ENCODE measurements around the gene SARDH. TPM values are rescaled to one million over a fixed set of nuclear protein-coding genes. Genes with fewer than 3 reads are reported as not detected.

SARDH gene
- total and polyA plus RNA-seq, 2 of the 13 experiments (the other 11 are each of a cell fraction or from before 2014, with no cell fraction given), result 11.6 to 34.9 TPM

DNA sequence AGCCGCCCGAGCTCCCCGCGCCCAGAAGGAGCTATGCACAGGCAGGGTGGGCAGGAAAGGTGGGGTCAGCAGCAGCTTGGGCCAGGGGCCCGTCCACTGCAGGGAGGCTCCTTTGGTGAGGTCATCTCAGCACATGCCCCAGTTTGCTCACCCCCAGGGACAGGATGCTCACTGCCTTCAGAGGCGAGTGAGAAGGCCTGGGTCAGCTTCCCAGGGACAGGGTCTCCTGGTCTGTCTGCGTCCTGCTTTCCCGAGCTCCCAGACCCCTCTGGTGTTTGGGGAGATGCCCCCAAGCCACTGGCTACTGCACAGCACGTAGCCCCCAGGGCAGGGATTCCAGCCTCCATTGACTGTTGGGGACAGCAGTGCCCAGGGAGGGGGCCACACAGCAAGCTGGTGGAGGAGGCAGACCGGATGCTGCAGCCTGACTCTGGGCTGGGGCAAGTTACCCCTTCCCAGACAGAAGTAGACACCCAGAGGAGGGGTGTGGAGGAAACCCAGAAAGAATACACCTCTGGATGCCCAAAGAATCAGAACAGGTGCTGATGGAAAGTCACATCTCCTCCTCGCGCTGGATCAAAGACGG is 581 bp upstream of the SARDH start (continued):
- TF ChIP-seq KLF11 (CRISPR knock-in tag; IDR thresholded peaks at IDR 0.05) (no peak), SMAD1 (CRISPR knock-in tag; IDR thresholded peaks at IDR 0.05; ENCODE audit: borderline replicate concordance, low read depth) (no peak), ZC3H13 (CRISPR knock-in tag; IDR thresholded peaks at IDR 0.05) (no peak), BRCA1 (CRISPR knock-in tag; IDR thresholded peaks at IDR 0.05) (no peak), YEATS4 (CRISPR knock-in tag; IDR thresholded peaks at IDR 0.05; ENCODE audit: borderline replicate concordance) (peak; percentile 13; the same call in 1 of the 2 replicates), ZNF776 (CRISPR knock-in tag; IDR thresholded peaks at IDR 0.05) (peak; percentile 17; the same call in 1 of the 2 replicates), ZNF549 (CRISPR knock-in tag; IDR thresholded peaks at IDR 0.05) (no peak), ZNF468 (CRISPR knock-in tag; IDR thresholded peaks at IDR 0.05) (no peak), ZNF670 (CRISPR knock-in tag; IDR thresholded peaks at IDR 0.05; ENCODE audit: borderline replicate concordance) (peak; percentile 4; the same call in 1 of the 2 replicates), SMAD3 (CRISPR knock-in tag; IDR thresholded peaks at IDR 0.05) (no peak), MEF2D (CRISPR knock-in tag; IDR thresholded peaks at IDR 0.05) (0 out of 2 replicates have a peak, but pooled peaks have one; percentile 11), ZNF891 (CRISPR knock-in tag; IDR thresholded peaks at IDR 0.05) (peak; percentile 4; the same call in 1 of the 2 replicates), ZNF792 (CRISPR knock-in tag; IDR thresholded peaks at IDR 0.05) (no peak; the same call in 1 of the 2 replicates), PAX8 (CRISPR knock-in tag; IDR thresholded peaks at IDR 0.05; ENCODE audit: borderline replicate concordance) (no peak), REXO4 (CRISPR knock-in tag; IDR thresholded peaks at IDR 0.05; ENCODE audit: borderline replicate concordance) (no peak), ZNF333 (CRISPR knock-in tag; IDR thresholded peaks at IDR 0.05; ENCODE audit: borderline replicate concordance) (0 out of 2 replicates have a peak, but pooled peaks have one; percentile 81), ZNF232 (CRISPR knock-in tag; IDR thresholded peaks at IDR 0.05; ENCODE audit: borderline replicate concordance) (no peak), FLYWCH1 (CRISPR knock-in tag; IDR thresholded peaks at IDR 0.05) (no peak), ZC3H4 (CRISPR knock-in tag; IDR thresholded peaks at IDR 0.05; ENCODE audit: borderline replicate concordance) (no peak; the same call in 1 of the 2 replicates), ZNF251 (CRISPR knock-in tag; IDR thresholded peaks at IDR 0.05) (0 out of 2 replicates have a peak, but pooled peaks have one; percentile 14), RBFOX2 (IDR thresholded peaks at IDR 0.05; ENCODE audit: low read depth, low read length) (peak; percentile 45)
- TF ChIP-seq, protein P1, sequence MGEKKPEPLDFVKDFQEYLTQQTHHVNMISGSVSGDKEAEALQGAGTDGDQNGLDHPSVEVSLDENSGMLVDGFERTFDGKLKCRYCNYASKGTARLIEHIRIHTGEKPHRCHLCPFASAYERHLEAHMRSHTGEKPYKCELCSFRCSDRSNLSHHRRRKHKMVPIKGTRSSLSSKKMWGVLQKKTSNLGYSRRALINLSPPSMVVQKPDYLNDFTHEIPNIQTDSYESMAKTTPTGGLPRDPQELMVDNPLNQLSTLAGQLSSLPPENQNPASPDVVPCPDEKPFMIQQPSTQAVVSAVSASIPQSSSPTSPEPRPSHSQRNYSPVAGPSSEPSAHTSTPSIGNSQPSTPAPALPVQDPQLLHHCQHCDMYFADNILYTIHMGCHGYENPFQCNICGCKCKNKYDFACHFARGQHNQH (CRISPR knock-in tag; IDR thresholded peaks at IDR 0.05), result no peak
- TF ChIP-seq, protein P2, sequence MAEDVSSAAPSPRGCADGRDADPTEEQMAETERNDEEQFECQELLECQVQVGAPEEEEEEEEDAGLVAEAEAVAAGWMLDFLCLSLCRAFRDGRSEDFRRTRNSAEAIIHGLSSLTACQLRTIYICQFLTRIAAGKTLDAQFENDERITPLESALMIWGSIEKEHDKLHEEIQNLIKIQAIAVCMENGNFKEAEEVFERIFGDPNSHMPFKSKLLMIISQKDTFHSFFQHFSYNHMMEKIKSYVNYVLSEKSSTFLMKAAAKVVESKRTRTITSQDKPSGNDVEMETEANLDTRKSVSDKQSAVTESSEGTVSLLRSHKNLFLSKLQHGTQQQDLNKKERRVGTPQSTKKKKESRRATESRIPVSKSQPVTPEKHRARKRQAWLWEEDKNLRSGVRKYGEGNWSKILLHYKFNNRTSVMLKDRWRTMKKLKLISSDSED (CRISPR knock-in tag; IDR thresholded peaks at IDR 0.05), result no peak
- TF ChIP-seq, protein P3, sequence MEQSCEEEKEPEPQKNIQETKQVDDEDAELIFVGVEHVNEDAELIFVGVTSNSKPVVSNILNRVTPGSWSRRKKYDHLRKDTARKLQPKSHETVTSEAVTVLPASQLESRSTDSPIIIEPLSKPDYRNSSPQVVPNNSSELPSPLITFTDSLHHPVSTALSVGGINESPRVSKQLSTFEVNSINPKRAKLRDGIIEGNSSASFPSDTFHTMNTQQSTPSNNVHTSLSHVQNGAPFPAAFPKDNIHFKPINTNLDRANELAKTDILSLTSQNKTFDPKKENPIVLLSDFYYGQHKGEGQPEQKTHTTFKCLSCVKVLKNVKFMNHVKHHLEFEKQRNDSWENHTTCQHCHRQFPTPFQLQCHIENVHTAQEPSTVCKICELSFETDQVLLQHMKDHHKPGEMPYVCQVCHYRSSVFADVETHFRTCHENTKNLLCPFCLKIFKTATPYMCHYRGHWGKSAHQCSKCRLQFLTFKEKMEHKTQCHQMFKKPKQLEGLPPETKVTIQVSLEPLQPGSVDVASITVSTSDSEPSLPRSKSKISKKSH (CRISPR knock-in tag; IDR thresholded peaks at IDR 0.05; ENCODE audit: borderline replicate concordance), result 0 out of 2 replicates have a peak, but pooled peaks have one; percentile 14
- TF ChIP-seq, protein P4, sequence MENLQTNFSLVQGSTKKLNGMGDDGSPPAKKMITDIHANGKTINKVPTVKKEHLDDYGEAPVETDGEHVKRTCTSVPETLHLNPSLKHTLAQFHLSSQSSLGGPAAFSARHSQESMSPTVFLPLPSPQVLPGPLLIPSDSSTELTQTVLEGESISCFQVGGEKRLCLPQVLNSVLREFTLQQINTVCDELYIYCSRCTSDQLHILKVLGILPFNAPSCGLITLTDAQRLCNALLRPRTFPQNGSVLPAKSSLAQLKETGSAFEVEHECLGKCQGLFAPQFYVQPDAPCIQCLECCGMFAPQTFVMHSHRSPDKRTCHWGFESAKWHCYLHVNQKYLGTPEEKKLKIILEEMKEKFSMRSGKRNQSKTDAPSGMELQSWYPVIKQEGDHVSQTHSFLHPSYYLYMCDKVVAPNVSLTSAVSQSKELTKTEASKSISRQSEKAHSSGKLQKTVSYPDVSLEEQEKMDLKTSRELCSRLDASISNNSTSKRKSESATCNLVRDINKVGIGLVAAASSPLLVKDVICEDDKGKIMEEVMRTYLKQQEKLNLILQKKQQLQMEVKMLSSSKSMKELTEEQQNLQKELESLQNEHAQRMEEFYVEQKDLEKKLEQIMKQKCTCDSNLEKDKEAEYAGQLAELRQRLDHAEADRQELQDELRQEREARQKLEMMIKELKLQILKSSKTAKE (CRISPR knock-in tag; IDR thresholded peaks at IDR 0.05; ENCODE audit: borderline replicate concordance), result no peak
